Breast epithelium (tissue), 3 donors: ENCODE measurements around the gene C9orf43.

Source experiments
- CTCF ChIP-seq, 3 donors: fragments of 450-650 bp; IDR thresholded peaks; one replicate each; pipeline ENCODE4 v1.5.1; 2016 to 2017; ENCODE audit warnings: antibody characterized with exemption in 3 of 3, mild to moderate bottlenecking in 3 of 3, moderate library complexity in 3 of 3
- POLR2A ChIP-seq: fragments of 450-650 bp; IDR thresholded peaks from one replicate; pipeline ENCODE4 v1.6.1; 2016; ENCODE audit warnings: antibody characterized with exemption, mild to moderate bottlenecking, moderate library complexity
- POLR2AphosphoS5 ChIP-seq, 3 donors: sonication (generic); formaldehyde crosslinking; IDR thresholded peaks; one replicate each; pipeline ENCODE4 v1.6.1; 2017; ENCODE audit warnings: antibody characterized with exemption in 3 of 3

GRCh38 chr9:113444736-113445135 lies 34.2 kb downstream of the C9orf43 start:
- TF ChIP-seq CTCF (IDR thresholded peaks at IDR 0.05), result no peak
- TF ChIP-seq POLR2A, result no peak
- no peak for TF ChIP-seq POLR2AphosphoS5 (IDR thresholded peaks at IDR 0.05)
